Pancreas (tissue), 10 donors: ENCODE results near the gene CDCA4. TPM values are rescaled to one million over a fixed set of nuclear protein-coding genes. Genes with fewer than 3 reads are reported as not detected.

Source experiments
- ATAC-seq, 4 donors: fragments of 200-7000 bp; cut with Tn5 transposase; one replicate each; pipeline versions ENCODE4 v1.8.0 to v1.9.1; 2020; ENCODE audit warnings: mild to moderate bottlenecking in 4 of 4, moderate library complexity in 4 of 4
- DNase-seq, 6 donors: peaks; one replicate each; pipeline ENCODE4 v3.0.0-alpha.2; 2020
- FAIRE-seq: peaks from 2 replicates; lab custom pipeline; 2012; peaks lifted over from hg19 to GRCh38; lab: Jason Lieb, UNC
- H3K27ac ChIP-seq, 4 donors: fragments of 200-600 bp; sonication (generic); 1 replicate in 3 of 4; 2 replicates in 1 of 4; pipeline versions ENCODE4 v1.5.0 to v1.8.0; 2020
- H3K27me3 ChIP-seq, 4 donors: fragments of 200-600 bp; one replicate each; pipeline ENCODE4 v1.8.0; 2021
- H3K36me3 ChIP-seq, 3 donors: fragments of 200-600 bp; sonication (generic) in 1 of 3; one replicate each; pipeline versions ENCODE4 v1.5.0 to v1.8.0; 2020 to 2021
- H3K4me1 ChIP-seq, 3 donors: fragments of 200-600 bp; one replicate each; pipeline ENCODE4 v1.8.0; 2021
- H3K4me3 ChIP-seq, 4 donors: fragments of 200-600 bp; sonication (generic) in 2 of 4; one replicate each; pipeline versions ENCODE4 v1.5.0 to v1.8.0; 2020 to 2021
- H3K9me3 ChIP-seq, 4 donors: fragments of 200-600 bp; one replicate each; pipeline ENCODE4 v1.8.0; 2021
- CTCF ChIP-seq, 4 donors: fragments of 200-600 bp; sonication (generic) in 3 of 4; IDR thresholded peaks; one replicate each; pipeline versions ENCODE4 v1.5.0 to v1.8.0; 2021; ENCODE audit warnings: antibody characterized with exemption in 4 of 4
- WGBS, 2 donors: extraction: QIAGEN DNeasy Blood & Tissue Kit; methylation state at CpG; one replicate each; pipeline ENCODE4 v1.1.7; 2013; 5-methylcytosine and 5-hydroxymethylcytosine counted together
- intact Hi-C, 3 donors: fragments of 100-400 bp; cut with DNase I; formaldehyde crosslinking; loops; one replicate each; pipeline versions ENCODE4 v1.11.1 to v1.14.2; 2022
- polyA plus RNA-seq, 2 donors: library from polyadenylated mRNA; stranded (reverse); fragments of 200-250 nt; gene quantifications; one replicate each; pipeline ENCODE4 v1.2.3, GENCODE V29; 2013
- total RNA-seq, 6 donors: library from RNA; stranded (reverse); fragmentation: NEBNext Ultra II Directional in 4 of 6; extraction: Animal tissue kit (Norgen Biotek cat#: 25700) in 4 of 6; gene quantifications; one replicate each; pipeline versions ENCODE4 v1.2.1 to v1.2.4, GENCODE V29; 2021 to 2023
- donor health status: healthy with polysubstance abuse.
- donor health status: DM: no; HTN: no; CAD: no; lungs with moderate emphysema.
- donor health status: DM: no; HTN: no; CAD: no.
- donor health status: control.
- donor health status: control.
- donor health status: Bipolar disorder and iron deficiency.
- donor health status: DM: yes; HTN: yes; CAD: no.
- donor health status: DM: no; HTN: no; CAD: no.
- donor health status: DM: no; HTN: no; CAD: no.
- donor health status: DM: yes; HTN: yes; CAD: no.

CDCA4 gene
- total and polyA plus RNA-seq, 8 donors = 1.2 to 3.5 (median 2.7) TPM

DNA sequence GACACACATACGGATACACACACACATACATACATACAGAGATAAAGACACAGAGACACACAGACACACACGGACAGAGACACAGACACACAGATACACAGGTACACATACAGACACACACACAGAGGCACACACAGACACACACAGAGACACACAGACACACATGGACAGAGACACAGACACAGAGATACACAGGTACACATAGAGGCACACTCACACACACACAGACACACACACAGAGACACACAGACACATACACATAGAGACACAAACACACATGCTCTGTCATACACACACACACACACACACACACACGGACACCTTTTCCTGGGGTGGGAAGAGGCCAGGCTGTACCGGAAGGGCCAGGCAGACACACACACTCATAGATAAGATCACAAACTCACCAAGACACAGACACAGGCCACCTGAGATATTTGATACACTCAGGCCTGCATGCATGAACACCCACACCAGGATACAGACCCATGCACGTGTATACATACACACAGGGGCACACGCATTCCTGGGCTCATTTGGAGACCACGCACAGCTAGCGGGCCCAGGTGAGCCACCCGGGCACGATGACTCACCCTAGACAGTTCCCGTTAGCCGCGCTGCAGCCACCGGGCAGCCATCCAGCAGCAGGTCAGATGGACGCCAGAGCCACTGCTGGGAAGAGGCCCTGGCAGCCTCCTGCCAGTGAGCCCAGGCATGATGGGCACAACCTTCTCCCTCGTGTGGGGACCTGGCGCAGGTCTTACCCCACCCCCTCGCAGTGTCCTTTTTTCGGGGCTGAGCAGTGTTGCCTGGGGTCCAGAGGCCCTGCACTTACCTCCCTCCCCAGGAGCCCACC is 40.9 kb downstream of the CDCA4 start:
- DNase-seq = peak; percentile 84 to 93 (median 90)
- H3K9me3 ChIP-seq = no peaks in the 10 kb centered on the region
- no peaks in the 10 kb centered on the region for H3K27me3 ChIP-seq
- WGBS, 2 donors = 31 to 36% methylated on average over 19 of the region's 19 CpGs
- TF ChIP-seq CTCF (IDR thresholded peaks at IDR 0.05) = no peak
- no peaks in the 10 kb centered on the region for H3K36me3 ChIP-seq
- peak; percentile 54 to 83 (median 72) for ATAC-seq
- peak overlapping the region in 2 of 4 donors; percentile 54 to 73 for H3K27ac ChIP-seq
- H3K4me3 ChIP-seq = no peak overlapping the region
- intact Hi-C loops = loop anchor here in 1 of 3 donors (5.0 kb wide), 1 partner anchor 67 kb away; no protein-coding TSS in a partner anchor
- H3K4me1 ChIP-seq = peaks cover 0 to 33% (median 4%) of the 10 kb centered on the region in 3 donors
- no peak for FAIRE-seq

GRCh38 chr14:104978746-104979691 is 41.9 kb downstream of the CDCA4 start:
- Histone ChIP-seq H3K27ac (peak overlapping the region in 2 of 4 donors; percentile 54 to 73), H3K27me3 (no peaks in the 10 kb centered on the region), H3K4me1 (peaks cover 8 to 37% (median 9%) of the 10 kb centered on the region in 3 donors), H3K4me3 (peak overlapping the region in 1 of 4 donors; percentile 57), H3K36me3 (no peaks in the 10 kb centered on the region), H3K9me3 (no peaks in the 10 kb centered on the region)
- WGBS, 2 donors = 74 to 77% methylated on average over 32 of the region's 32 CpGs
- TF ChIP-seq CTCF (IDR thresholded peaks at IDR 0.05) = no peak
- FAIRE-seq (no peak), DNase-seq (peak in 4 of 6 donors; percentile 17 to 80 (median 45)), ATAC-seq (no peak)
- intact Hi-C loops = loop anchor here in 1 of 3 donors (5.0 kb wide), 1 partner anchor 68 kb away; no protein-coding TSS in a partner anchor

DNA sequence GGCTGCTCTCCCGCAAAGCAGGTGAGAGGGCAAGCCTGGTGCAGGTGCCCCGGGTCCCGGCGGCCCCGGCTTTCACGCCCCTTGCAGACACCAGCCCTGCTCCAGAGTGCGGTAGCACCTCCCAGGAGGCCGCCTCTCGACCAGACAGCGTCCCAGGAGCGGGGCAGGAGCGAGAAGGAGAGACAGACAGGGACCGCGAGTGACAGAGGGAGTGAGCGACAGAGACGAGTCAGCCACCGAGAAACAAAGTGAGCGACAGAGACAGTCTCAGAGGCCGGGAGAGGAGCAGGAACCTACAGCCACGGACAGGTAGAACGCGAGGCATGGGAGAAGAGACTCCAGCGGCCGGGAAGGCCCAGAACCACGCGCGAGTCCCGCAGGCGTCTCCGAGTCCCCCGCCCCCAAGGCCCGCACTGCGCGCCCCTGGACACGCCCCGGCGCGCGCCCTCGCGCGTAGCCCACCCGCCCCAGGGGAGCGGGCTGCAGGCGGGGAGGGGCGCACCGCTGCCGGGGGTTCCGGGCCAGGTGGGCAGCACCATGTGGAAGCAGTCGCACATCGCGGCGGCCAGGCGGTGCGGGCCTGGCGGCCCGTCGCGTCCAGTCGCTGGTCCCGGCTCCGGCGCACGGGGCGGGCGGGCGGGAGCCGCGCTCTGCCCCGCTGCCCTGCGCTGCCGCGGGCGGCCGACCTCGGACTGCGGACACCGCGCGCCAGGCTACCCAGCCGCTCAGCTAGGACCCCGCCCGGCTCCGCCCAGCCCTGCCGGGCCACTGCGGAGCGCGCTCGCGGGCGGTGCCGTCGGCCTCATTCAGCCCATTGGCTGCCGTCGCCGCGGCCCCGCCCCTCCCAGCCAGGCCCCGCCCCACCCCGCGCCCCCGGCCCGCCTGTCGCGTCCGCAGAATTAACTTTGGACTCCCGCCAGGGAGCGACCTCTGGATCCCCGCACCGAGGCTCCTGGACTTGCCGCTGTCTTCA is 42.9 kb downstream of the CDCA4 start, which contains the start of gene AHNAK2:
AHNAK2 (minus strand) TSS at position 694 of the 973 bp plus-strand sequence; CDS start at position 557, 137 bp downstream.
- ATAC-seq (peak; percentile 55 to 77 (median 66)), FAIRE-seq (no peak), DNase-seq (peak; percentile 67 to 89 (median 80))
- WGBS, 2 donors = 2 to 3% methylated on average over 52 to 111 of the region's 111 CpGs
- peaks cover 18 to 48% (median 18%) of the 10 kb centered on the region in 3 donors for H3K4me1 ChIP-seq
- H3K27ac ChIP-seq = peak within 1 kb of the TSS in 1 of 4 donors; percentile 73
- no peaks in the 10 kb centered on the region for H3K9me3 ChIP-seq
- peak within 1 kb of the TSS; percentile 1 to 57 (median 38) for H3K4me3 ChIP-seq
- no peak for TF ChIP-seq CTCF (IDR thresholded peaks at IDR 0.05)
- H3K27me3 ChIP-seq = no peaks in the 10 kb centered on the region
- intact Hi-C loops = loop anchor here in 1 of 3 donors (5.0 kb wide), 1 partner anchor 69 kb away; no protein-coding TSS in a partner anchor
- H3K36me3 ChIP-seq = no peaks in the 10 kb centered on the region
